SK-N-SH (cell line): ENCODE results near the gene ZFYVE21.

Experiments
- ELF1 ChIP-seq: IDR thresholded peaks from 2 replicates; pipeline ENCODE4 v1.4.0; 2012
- EP300 ChIP-seq, 2 experiments: IDR thresholded peaks; 2 replicates each; pipeline versions ENCODE4 v1.4.0 to v1.6.1; 2012; ENCODE audit warnings: borderline replicate concordance in 1 of 2, low read depth in 1 of 2, low read length in 1 of 2
- EZH2phosphoT487 ChIP-seq: fragments of 200-600 bp; sonication (generic); IDR thresholded peaks from 2 replicates; pipeline ENCODE4 v1.6.1; 2017; ENCODE audit warnings: low read depth, mixed run types, mild to moderate bottlenecking, antibody characterized with exemption, moderate library complexity, borderline replicate concordance
- FOSL2 ChIP-seq: IDR thresholded peaks from 2 replicates; pipeline ENCODE4 v1.4.0; 2012; ENCODE audit warnings: low read depth, mild to moderate bottlenecking, moderate library complexity, borderline replicate concordance
- FOXJ3 ChIP-seq: sonication (generic); formaldehyde crosslinking; IDR thresholded peaks from 2 replicates; pipeline ENCODE4 v1.5.1; 2020; ENCODE audit warnings: mild to moderate bottlenecking, missing genetic modification reagents
- GABPA ChIP-seq: IDR thresholded peaks from 2 replicates; pipeline ENCODE4 v1.4.0; 2012; ENCODE audit warnings: low read depth, mild to moderate bottlenecking
- JUND ChIP-seq: IDR thresholded peaks from 2 replicates; pipeline ENCODE4 v1.4.0; 2012
- MXI1 ChIP-seq: IDR thresholded peaks from 2 replicates; pipeline ENCODE4 v1.6.1; 2012; ENCODE audit warnings: mild to moderate bottlenecking, low read depth, low read length, improper control_type of control experiment
- POLR2AphosphoS5 ChIP-seq: IDR thresholded peaks from 2 replicates; pipeline ENCODE4 v1.6.1; 2012; ENCODE audit warnings: low read depth, low read length
- TAF1 ChIP-seq: IDR thresholded peaks from 2 replicates; pipeline ENCODE4 v1.6.1; 2012; ENCODE audit warnings: low read depth, mild to moderate bottlenecking, low read length, moderate library complexity, borderline replicate concordance
- TF ChIP-seq, protein P1 (sequence below): fragments of 200-600 bp; sonication (generic); IDR thresholded peaks from 2 replicates; pipeline ENCODE4 v1.6.1; 2017; ENCODE audit warnings: antibody characterized with exemption, mild to moderate bottlenecking, moderate library complexity
- TF ChIP-seq, protein P2 (sequence below): IDR thresholded peaks from 2 replicates; pipeline ENCODE4 v1.6.1; 2012; ENCODE audit warnings: mild to moderate bottlenecking, low read depth, low read length, moderate library complexity
- TF ChIP-seq, protein P3 (sequence below): IDR thresholded peaks from 2 replicates; pipeline ENCODE4; 2012

- TF ChIP-seq, protein P1, sequence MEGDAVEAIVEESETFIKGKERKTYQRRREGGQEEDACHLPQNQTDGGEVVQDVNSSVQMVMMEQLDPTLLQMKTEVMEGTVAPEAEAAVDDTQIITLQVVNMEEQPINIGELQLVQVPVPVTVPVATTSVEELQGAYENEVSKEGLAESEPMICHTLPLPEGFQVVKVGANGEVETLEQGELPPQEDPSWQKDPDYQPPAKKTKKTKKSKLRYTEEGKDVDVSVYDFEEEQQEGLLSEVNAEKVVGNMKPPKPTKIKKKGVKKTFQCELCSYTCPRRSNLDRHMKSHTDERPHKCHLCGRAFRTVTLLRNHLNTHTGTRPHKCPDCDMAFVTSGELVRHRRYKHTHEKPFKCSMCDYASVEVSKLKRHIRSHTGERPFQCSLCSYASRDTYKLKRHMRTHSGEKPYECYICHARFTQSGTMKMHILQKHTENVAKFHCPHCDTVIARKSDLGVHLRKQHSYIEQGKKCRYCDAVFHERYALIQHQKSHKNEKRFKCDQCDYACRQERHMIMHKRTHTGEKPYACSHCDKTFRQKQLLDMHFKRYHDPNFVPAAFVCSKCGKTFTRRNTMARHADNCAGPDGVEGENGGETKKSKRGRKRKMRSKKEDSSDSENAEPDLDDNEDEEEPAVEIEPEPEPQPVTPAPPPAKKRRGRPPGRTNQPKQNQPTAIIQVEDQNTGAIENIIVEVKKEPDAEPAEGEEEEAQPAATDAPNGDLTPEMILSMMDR = no peak
- TF ChIP-seq POLR2AphosphoS5 = no peak
- TF ChIP-seq TAF1 = no peak
- TF ChIP-seq FOSL2 = no peak
- TF ChIP-seq GABPA = no peak
- TF ChIP-seq FOXJ3 (CRISPR knock-in tag) = no peak
- no peak for TF ChIP-seq ELF1
- no peak for TF ChIP-seq JUND
- TF ChIP-seq, protein P2, sequence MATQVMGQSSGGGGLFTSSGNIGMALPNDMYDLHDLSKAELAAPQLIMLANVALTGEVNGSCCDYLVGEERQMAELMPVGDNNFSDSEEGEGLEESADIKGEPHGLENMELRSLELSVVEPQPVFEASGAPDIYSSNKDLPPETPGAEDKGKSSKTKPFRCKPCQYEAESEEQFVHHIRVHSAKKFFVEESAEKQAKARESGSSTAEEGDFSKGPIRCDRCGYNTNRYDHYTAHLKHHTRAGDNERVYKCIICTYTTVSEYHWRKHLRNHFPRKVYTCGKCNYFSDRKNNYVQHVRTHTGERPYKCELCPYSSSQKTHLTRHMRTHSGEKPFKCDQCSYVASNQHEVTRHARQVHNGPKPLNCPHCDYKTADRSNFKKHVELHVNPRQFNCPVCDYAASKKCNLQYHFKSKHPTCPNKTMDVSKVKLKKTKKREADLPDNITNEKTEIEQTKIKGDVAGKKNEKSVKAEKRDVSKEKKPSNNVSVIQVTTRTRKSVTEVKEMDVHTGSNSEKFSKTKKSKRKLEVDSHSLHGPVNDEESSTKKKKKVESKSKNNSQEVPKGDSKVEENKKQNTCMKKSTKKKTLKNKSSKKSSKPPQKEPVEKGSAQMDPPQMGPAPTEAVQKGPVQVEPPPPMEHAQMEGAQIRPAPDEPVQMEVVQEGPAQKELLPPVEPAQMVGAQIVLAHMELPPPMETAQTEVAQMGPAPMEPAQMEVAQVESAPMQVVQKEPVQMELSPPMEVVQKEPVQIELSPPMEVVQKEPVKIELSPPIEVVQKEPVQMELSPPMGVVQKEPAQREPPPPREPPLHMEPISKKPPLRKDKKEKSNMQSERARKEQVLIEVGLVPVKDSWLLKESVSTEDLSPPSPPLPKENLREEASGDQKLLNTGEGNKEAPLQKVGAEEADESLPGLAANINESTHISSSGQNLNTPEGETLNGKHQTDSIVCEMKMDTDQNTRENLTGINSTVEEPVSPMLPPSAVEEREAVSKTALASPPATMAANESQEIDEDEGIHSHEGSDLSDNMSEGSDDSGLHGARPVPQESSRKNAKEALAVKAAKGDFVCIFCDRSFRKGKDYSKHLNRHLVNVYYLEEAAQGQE = no peak
- TF ChIP-seq EZH2phosphoT487 = no peak
- TF ChIP-seq, protein P3, sequence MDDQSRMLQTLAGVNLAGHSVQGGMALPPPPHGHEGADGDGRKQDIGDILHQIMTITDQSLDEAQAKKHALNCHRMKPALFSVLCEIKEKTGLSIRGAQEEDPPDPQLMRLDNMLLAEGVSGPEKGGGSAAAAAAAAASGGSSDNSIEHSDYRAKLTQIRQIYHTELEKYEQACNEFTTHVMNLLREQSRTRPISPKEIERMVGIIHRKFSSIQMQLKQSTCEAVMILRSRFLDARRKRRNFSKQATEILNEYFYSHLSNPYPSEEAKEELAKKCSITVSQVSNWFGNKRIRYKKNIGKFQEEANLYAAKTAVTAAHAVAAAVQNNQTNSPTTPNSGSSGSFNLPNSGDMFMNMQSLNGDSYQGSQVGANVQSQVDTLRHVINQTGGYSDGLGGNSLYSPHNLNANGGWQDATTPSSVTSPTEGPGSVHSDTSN = no peak
- no peak for TF ChIP-seq EP300 (IDR thresholded peaks at IDR 0.05; ENCODE audit: borderline replicate concordance in 1 of 2, low read depth in 1 of 2, low read length in 1 of 2)
- TF ChIP-seq MXI1 = no peak
Observed at GRCh38 chr14:103737432-103738045, 21.9 kb downstream of the ZFYVE21 start.
